Right lobe of liver (tissue), 4 donors: Measurements from ENCODE around the gene USH1C.

Experiments used
- CTCF ChIP-seq, 4 donors: fragments of 200-600 bp in 3 of 4; fragments of 450-650 bp in 1 of 4; IDR thresholded peaks; one replicate each; pipeline versions ENCODE4 v1.5.1 to v1.8.0; 2016 to 2022; ENCODE audit warnings: antibody characterized with exemption in 4 of 4, mild to moderate bottlenecking in 2 of 4
- POLR2A ChIP-seq: fragments of 450-650 bp; IDR thresholded peaks from one replicate; pipeline ENCODE4 v1.6.1; 2017; ENCODE audit warnings: antibody characterized with exemption, mild to moderate bottlenecking
- donor health status: DM: no; HTN: no; CAD: no.
- donor health status: DM: no; HTN: no; CAD: no.
- donor health status: DM: no; HTN: yes; CAD: no.

DNA sequence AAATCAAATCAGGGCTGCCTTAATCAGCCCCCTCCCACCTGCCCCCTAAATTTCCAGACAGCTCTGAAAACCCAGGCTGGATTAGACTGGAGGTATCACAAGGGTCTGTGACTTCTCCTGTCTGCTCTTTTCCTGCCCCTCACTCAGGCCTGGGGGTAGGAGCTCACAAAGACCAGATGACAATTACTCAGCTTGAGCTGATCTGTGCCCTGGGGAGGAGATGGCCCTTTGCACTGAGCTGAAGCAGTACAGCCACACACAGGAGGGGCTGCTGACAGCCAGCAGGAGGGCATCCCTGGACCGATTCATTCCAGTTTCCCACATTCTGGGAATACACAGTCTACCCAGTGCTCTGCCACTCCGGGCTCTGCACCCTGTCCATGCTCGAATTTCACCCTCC lies 71.7 kb downstream of the USH1C start:
- no peak for TF ChIP-seq CTCF (IDR thresholded peaks at IDR 0.05)
- no peak for TF ChIP-seq POLR2A
